ENCODE data around the gene DEF6.

DNA sequence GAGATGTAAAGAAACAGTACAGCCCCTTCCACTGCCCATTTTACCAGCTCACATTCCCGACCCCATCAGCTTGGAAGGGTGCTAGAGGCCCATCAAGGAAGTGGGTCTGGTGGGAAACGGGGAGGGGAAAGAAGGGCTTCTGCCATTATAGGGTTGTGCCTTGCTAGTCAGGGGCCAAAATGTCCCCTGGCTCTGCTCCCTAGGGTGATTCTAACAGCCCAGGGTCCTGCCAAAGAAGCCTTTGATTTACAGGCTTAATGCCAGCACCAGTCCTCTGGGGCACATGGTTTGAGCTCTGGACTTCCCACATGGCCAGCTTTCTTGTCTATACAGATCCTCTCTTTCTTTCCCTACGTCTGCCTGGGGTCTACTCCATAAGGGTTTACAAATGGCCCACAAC lies 48.7 kb upstream of the DEF6 start:
- TF ChIP-seq ZNF274 (IDR thresholded peaks at IDR 0.05; ENCODE audit: borderline replicate concordance, extremely low read depth, low read length) (no peak), POLR2A (IDR thresholded peaks at IDR 0.05; ENCODE audit: control extremely low read depth in 1 of 2, low read depth in 2 of 2, low read length in 2 of 2) (no peak), CBX8 (IDR thresholded peaks at IDR 0.05; ENCODE audit: borderline replicate concordance, low read depth, low read length) (no peak), CHD1 (IDR thresholded peaks at IDR 0.05; ENCODE audit: low read depth, low read length) (no peak), KDM1A (IDR thresholded peaks at IDR 0.05; ENCODE audit: borderline replicate concordance, low read length) (no peak), TAF1 (IDR thresholded peaks at IDR 0.05; ENCODE audit: low read depth, low read length) (no peak), EP300 (IDR thresholded peaks at IDR 0.05; ENCODE audit: borderline replicate concordance in 1 of 2, low read depth in 2 of 2, low read length in 2 of 2) (no peak), TAF7 (optimal IDR thresholded peaks at IDR 0.05; ENCODE audit: borderline replicate concordance, low read depth, low read length) (no peak), SIX5 (IDR thresholded peaks at IDR 0.05; ENCODE audit: low read depth, low read length) (no peak), RFX5 (IDR thresholded peaks at IDR 0.05; ENCODE audit: borderline replicate concordance, low read depth, low read length) (no peak), POLR2AphosphoS5 (IDR thresholded peaks at IDR 0.05; ENCODE audit: low read depth, low read length) (no peak)
- TF ChIP-seq, protein P1, sequence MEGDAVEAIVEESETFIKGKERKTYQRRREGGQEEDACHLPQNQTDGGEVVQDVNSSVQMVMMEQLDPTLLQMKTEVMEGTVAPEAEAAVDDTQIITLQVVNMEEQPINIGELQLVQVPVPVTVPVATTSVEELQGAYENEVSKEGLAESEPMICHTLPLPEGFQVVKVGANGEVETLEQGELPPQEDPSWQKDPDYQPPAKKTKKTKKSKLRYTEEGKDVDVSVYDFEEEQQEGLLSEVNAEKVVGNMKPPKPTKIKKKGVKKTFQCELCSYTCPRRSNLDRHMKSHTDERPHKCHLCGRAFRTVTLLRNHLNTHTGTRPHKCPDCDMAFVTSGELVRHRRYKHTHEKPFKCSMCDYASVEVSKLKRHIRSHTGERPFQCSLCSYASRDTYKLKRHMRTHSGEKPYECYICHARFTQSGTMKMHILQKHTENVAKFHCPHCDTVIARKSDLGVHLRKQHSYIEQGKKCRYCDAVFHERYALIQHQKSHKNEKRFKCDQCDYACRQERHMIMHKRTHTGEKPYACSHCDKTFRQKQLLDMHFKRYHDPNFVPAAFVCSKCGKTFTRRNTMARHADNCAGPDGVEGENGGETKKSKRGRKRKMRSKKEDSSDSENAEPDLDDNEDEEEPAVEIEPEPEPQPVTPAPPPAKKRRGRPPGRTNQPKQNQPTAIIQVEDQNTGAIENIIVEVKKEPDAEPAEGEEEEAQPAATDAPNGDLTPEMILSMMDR (IDR thresholded peaks at IDR 0.05; ENCODE audit: control extremely low read depth in 1 of 3, insufficient read depth in 1 of 3, low read depth in 1 of 3, low read length in 3 of 3) = no peak
- TF ChIP-seq, protein P2, sequence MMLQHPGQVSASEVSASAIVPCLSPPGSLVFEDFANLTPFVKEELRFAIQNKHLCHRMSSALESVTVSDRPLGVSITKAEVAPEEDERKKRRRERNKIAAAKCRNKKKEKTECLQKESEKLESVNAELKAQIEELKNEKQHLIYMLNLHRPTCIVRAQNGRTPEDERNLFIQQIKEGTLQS (IDR thresholded peaks at IDR 0.05; ENCODE audit: insufficient read depth, low read depth, low read length) = no peak
- TF ChIP-seq, protein P3, sequence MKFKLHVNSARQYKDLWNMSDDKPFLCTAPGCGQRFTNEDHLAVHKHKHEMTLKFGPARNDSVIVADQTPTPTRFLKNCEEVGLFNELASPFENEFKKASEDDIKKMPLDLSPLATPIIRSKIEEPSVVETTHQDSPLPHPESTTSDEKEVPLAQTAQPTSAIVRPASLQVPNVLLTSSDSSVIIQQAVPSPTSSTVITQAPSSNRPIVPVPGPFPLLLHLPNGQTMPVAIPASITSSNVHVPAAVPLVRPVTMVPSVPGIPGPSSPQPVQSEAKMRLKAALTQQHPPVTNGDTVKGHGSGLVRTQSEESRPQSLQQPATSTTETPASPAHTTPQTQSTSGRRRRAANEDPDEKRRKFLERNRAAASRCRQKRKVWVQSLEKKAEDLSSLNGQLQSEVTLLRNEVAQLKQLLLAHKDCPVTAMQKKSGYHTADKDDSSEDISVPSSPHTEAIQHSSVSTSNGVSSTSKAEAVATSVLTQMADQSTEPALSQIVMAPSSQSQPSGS (IDR thresholded peaks at IDR 0.05; ENCODE audit: low read length) = no peak
